Ishikawa (cell line): ENCODE results near the gene PCK1.

Experiments used
- EP300 ChIP-seq: IDR thresholded peaks from 2 replicates; pipeline ENCODE4 v1.6.1; 2012; ENCODE audit warnings: borderline replicate concordance
- RAD21 ChIP-seq: IDR thresholded peaks from 2 replicates; pipeline ENCODE4 v1.6.1; 2012; ENCODE audit warnings: low read depth
- TAF1 ChIP-seq: IDR thresholded peaks from 2 replicates; pipeline ENCODE4 v1.6.1; 2012; ENCODE audit warnings: low read depth, mild to moderate bottlenecking
- TCF12 ChIP-seq: IDR thresholded peaks from 2 replicates; pipeline ENCODE4 v1.6.1; 2012; ENCODE audit warnings: low read depth
- TEAD4 ChIP-seq: IDR thresholded peaks from 2 replicates; pipeline ENCODE4 v1.6.1; 2012
- YY1 ChIP-seq: IDR thresholded peaks from 2 replicates; pipeline ENCODE4 v1.6.1; 2012; ENCODE audit warnings: low read depth
- TF ChIP-seq, protein P1 (sequence below): IDR thresholded peaks from 2 replicates; pipeline ENCODE4 v1.6.1; 2012; ENCODE audit warnings: low read depth, mild to moderate bottlenecking
- TF ChIP-seq, protein P2 (sequence below): IDR thresholded peaks from 2 replicates; pipeline ENCODE4 v1.6.1; 2012

DNA sequence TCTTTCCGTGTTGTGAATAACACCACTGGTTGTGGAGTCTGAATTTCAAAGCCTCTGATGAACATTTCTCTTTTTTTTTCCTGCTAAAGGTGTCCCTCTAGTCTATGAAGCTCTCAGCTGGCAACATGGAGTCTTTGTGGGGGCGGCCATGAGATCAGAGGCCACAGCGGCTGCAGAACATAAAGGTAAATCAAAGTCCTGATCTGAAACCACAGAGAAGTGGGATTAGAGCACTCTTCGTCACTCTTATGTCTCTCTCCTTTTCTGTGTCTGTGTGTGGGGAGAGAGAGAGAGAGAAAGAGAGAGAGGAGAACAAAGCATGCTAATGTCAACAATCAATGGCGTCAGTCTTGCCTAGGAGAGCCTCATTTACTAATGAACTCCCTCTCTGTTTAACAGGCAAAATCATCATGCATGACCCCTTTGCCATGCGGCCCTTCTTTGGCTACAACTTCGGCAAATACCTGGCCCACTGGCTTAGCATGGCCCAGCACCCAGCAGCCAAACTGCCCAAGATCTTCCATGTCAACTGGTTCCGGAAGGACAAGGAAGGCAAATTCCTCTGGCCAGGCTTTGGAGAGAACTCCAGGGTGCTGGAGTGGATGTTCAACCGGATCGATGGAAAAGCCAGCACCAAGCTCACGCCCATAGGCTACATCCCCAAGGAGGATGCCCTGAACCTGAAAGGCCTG is 4.2 kb downstream of the PCK1 start:
- TF ChIP-seq EP300 (no peak), YY1 (no peak), TCF12 (no peak), TAF1 (no peak), TEAD4 (no peak), RAD21 (no peak)
- TF ChIP-seq, protein P1, sequence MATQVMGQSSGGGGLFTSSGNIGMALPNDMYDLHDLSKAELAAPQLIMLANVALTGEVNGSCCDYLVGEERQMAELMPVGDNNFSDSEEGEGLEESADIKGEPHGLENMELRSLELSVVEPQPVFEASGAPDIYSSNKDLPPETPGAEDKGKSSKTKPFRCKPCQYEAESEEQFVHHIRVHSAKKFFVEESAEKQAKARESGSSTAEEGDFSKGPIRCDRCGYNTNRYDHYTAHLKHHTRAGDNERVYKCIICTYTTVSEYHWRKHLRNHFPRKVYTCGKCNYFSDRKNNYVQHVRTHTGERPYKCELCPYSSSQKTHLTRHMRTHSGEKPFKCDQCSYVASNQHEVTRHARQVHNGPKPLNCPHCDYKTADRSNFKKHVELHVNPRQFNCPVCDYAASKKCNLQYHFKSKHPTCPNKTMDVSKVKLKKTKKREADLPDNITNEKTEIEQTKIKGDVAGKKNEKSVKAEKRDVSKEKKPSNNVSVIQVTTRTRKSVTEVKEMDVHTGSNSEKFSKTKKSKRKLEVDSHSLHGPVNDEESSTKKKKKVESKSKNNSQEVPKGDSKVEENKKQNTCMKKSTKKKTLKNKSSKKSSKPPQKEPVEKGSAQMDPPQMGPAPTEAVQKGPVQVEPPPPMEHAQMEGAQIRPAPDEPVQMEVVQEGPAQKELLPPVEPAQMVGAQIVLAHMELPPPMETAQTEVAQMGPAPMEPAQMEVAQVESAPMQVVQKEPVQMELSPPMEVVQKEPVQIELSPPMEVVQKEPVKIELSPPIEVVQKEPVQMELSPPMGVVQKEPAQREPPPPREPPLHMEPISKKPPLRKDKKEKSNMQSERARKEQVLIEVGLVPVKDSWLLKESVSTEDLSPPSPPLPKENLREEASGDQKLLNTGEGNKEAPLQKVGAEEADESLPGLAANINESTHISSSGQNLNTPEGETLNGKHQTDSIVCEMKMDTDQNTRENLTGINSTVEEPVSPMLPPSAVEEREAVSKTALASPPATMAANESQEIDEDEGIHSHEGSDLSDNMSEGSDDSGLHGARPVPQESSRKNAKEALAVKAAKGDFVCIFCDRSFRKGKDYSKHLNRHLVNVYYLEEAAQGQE, result no peak
- TF ChIP-seq, protein P2, sequence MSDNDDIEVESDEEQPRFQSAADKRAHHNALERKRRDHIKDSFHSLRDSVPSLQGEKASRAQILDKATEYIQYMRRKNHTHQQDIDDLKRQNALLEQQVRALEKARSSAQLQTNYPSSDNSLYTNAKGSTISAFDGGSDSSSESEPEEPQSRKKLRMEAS, result no peak
